ENCODE data around the gene ADAT3.

The ADAT3 gene

GRCh38 chr19:1856698-1857603 lies 48.2 kb upstream of the ADAT3 start:
- H3K4me1 ChIP-seq (ENCODE audit: control insufficient read depth, insufficient read depth, low read depth, low read length) = peaks cover 85% of the 10 kb centered on the region
- peak overlapping the region; percentile 78 for H3K9ac ChIP-seq (ENCODE audit: low read length)
- peak; percentile 85 for DNase-seq
- peak overlapping the region; percentile 29 for H2AK5ac ChIP-seq (ENCODE audit: low read length, severe bottlenecking)
- peaks cover 10% of the 10 kb centered on the region for H3K79me1 ChIP-seq (replicated peaks; ENCODE audit: low read length, poor library complexity, severe bottlenecking)
- no peaks in the 10 kb centered on the region for H3K27me3 ChIP-seq (ENCODE audit: control insufficient read depth in 1 of 2, insufficient read depth in 1 of 2, low read length in 2 of 2)
- H3K27ac ChIP-seq (ENCODE audit: low read length, poor library complexity, severe bottlenecking) = peak overlapping the region; percentile 48
- peak overlapping the region; percentile 22 to 81 for H3K23ac ChIP-seq (ENCODE audit: low read length in 2 of 2)
- peak overlapping the region; percentile 99 for H4K91ac ChIP-seq (ENCODE audit: low read length)
- H3K4me2 ChIP-seq (ENCODE audit: low read length, poor library complexity, severe bottlenecking) = peak overlapping the region; percentile 88
- peak overlapping the region; percentile 93 to 98 for H3K18ac ChIP-seq (ENCODE audit: low read depth in 1 of 2, low read length in 2 of 2)
- H2BK15ac ChIP-seq (ENCODE audit: low read depth, poor library complexity, severe bottlenecking) = peak overlapping the region; percentile 87
- peak overlapping the region; percentile 50 to 69 for H3K4me3 ChIP-seq (ENCODE audit: insufficient read depth in 1 of 2, low read depth in 1 of 2, low read length in 2 of 2)
- H2AFZ ChIP-seq (ENCODE audit: low read depth, low read length) = no peak overlapping the region
- H3K36me3 ChIP-seq (ENCODE audit: control insufficient read depth in 1 of 2, insufficient read depth in 2 of 2, low read depth in 1 of 2, low read length in 2 of 2) = peaks cover 0 to 22% of the 10 kb centered on the region in 2 experiments
- peak overlapping the region in 1 of 2 experiments; percentile 96 for H3K14ac ChIP-seq (ENCODE audit: low read length in 2 of 2)
- H3K9me3 ChIP-seq (ENCODE audit: control insufficient read depth, low read length) = no peaks in the 10 kb centered on the region
- peak overlapping the region; percentile 88 to 92 for H2BK12ac ChIP-seq (ENCODE audit: low read length in 2 of 2)
- H3K4ac ChIP-seq (ENCODE audit: low read depth in 1 of 2, low read length in 2 of 2) = peak overlapping the region; percentile 84 to 98
- WGBS = 8% methylated on average over 52 of the region's 73 CpGs
- H4K8ac ChIP-seq (ENCODE audit: low read length) = peak overlapping the region; percentile 99
- no peak overlapping the region for H2BK5ac ChIP-seq (ENCODE audit: low read depth, low read length, poor library complexity, severe bottlenecking)
- H2BK120ac ChIP-seq (ENCODE audit: low read depth, low read length) = peak overlapping the region; percentile 98

DNA sequence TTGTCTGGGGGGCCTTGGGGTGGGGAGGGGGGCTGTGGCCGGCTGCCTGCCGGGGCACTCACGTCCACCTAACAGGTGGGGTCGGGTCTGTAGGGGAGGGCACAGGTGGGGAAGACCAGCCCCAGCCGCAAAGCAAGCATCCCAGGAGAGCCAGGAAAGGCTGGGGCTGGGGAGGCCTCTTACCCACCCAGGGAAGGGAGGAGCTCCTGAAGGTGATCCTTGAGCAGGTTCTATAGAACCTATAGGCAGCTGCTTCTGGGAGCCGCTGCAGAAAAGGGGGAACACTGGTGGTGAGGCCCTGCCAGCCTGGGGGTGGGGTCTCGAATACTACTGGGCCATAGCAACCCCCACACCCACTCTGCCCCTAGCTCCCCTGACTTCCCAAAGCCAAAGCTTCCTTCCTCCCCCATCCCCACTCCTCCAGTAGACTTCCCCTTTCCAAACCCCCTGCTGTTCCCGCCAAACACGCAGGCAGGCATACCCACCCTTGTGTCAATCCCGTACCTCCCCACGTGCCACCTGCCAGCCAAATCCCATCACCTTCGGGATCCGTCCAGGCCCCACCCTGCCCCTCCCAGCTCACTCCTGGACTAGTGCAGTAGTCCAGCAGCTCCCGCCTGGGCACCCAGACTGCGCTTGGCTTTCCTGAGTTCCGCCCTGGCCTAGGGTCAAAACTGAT lies 47.4 kb upstream of the ADAT3 start:
- H3K79me1 ChIP-seq (replicated peaks; ENCODE audit: low read length, poor library complexity, severe bottlenecking) = peaks cover 5% of the 10 kb centered on the region

DNA sequence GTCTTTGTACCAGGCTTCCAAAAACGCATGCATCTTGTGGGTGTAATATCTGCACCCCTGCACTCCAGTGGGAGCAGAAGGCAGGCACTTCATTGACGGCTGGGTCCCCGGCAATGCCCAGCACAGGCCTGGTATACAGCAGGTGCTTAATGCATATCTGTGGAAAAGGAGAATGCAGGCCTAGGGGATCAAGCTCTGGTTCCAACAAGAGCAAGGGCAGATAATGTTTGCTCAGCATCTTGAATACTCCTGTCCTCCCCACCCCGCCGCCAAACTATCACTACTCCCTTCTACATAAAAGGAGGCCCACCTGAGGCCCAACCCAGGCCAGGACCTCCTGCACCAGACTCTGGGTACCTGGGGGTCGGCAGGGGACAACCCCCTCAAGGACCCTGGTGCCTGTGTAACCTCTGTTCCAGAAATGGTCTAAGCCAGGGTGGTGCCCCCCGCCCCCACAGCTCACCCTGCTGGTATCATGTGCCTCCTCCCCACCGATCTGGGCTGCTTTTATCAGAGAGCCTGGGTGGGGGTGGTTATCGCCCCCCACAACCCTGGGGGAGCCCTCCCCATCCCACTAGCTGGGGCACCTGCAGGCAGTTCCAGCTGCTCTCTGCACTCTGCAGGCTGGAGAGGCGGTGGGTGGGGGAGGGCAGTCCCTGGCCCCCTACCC lies 46.7 kb upstream of the ADAT3 start:
- 85% methylated on average over 9 of the region's 10 CpGs for WGBS
- Histone ChIP-seq H3K27me3 (ENCODE audit: control insufficient read depth in 1 of 2, insufficient read depth in 1 of 2, low read length in 2 of 2) (no peaks in the 10 kb centered on the region), H2AFZ (ENCODE audit: low read depth, low read length) (no peak overlapping the region), H3K14ac (ENCODE audit: low read length in 2 of 2) (no peak overlapping the region), H4K91ac (ENCODE audit: low read length) (no peak overlapping the region), H2AK5ac (ENCODE audit: low read length, severe bottlenecking) (no peak overlapping the region), H3K4me3 (ENCODE audit: insufficient read depth in 1 of 2, low read depth in 1 of 2, low read length in 2 of 2) (no peak overlapping the region), H3K4me1 (ENCODE audit: control insufficient read depth, insufficient read depth, low read depth, low read length) (peaks cover 80% of the 10 kb centered on the region), H3K79me1 (replicated peaks; ENCODE audit: low read length, poor library complexity, severe bottlenecking) (peaks cover 2% of the 10 kb centered on the region), H3K27ac (ENCODE audit: low read length, poor library complexity, severe bottlenecking) (no peak overlapping the region), H3K23ac (ENCODE audit: low read length in 2 of 2) (peak overlapping the region in 1 of 2 experiments; percentile 77), H3K9ac (ENCODE audit: low read length) (no peak overlapping the region), H3K4me2 (ENCODE audit: low read length, poor library complexity, severe bottlenecking) (no peak overlapping the region), H2BK15ac (ENCODE audit: low read depth, poor library complexity, severe bottlenecking) (peak overlapping the region; percentile 44), H2BK12ac (ENCODE audit: low read length in 2 of 2) (peak overlapping the region in 1 of 2 experiments; percentile 61), H2BK120ac (ENCODE audit: low read depth, low read length) (no peak overlapping the region), H3K4ac (ENCODE audit: low read depth in 1 of 2, low read length in 2 of 2) (no peak overlapping the region), H2BK5ac (ENCODE audit: low read depth, low read length, poor library complexity, severe bottlenecking) (no peak overlapping the region), H4K8ac (ENCODE audit: low read length) (no peak overlapping the region), H3K9me3 (ENCODE audit: control insufficient read depth, low read length) (no peaks in the 10 kb centered on the region), H3K36me3 (ENCODE audit: control insufficient read depth in 1 of 2, insufficient read depth in 2 of 2, low read depth in 1 of 2, low read length in 2 of 2) (peaks cover 0 to 17% of the 10 kb centered on the region in 2 experiments), H3K18ac (ENCODE audit: low read depth in 1 of 2, low read length in 2 of 2) (peak overlapping the region in 1 of 2 experiments; percentile 63)
- no peak for DNase-seq

More for the DNA sequence above, 47.4 kb upstream of the ADAT3 start:
- Histone ChIP-seq H3K14ac (ENCODE audit: low read length in 2 of 2) (peak overlapping the region in 1 of 2 experiments; percentile 14), H3K23ac (ENCODE audit: low read length in 2 of 2) (no peak overlapping the region), H3K4me3 (ENCODE audit: insufficient read depth in 1 of 2, low read depth in 1 of 2, low read length in 2 of 2) (no peak overlapping the region), H3K27ac (ENCODE audit: low read length, poor library complexity, severe bottlenecking) (peak overlapping the region; percentile 48), H3K4me2 (ENCODE audit: low read length, poor library complexity, severe bottlenecking) (peak overlapping the region; percentile 88), H3K4ac (ENCODE audit: low read depth in 1 of 2, low read length in 2 of 2) (peak overlapping the region; percentile 84 to 92), H2BK120ac (ENCODE audit: low read depth, low read length) (peak overlapping the region; percentile 98), H3K4me1 (ENCODE audit: control insufficient read depth, insufficient read depth, low read depth, low read length) (peaks cover 83% of the 10 kb centered on the region), H3K18ac (ENCODE audit: low read depth in 1 of 2, low read length in 2 of 2) (peak overlapping the region; percentile 90 to 93), H4K8ac (ENCODE audit: low read length) (peak overlapping the region; percentile 66), H2AK5ac (ENCODE audit: low read length, severe bottlenecking) (peak overlapping the region; percentile 50), H3K9ac (ENCODE audit: low read length) (peak overlapping the region; percentile 68), H2AFZ (ENCODE audit: low read depth, low read length) (no peak overlapping the region), H2BK5ac (ENCODE audit: low read depth, low read length, poor library complexity, severe bottlenecking) (no peak overlapping the region), H2BK12ac (ENCODE audit: low read length in 2 of 2) (peak overlapping the region in 1 of 2 experiments; percentile 59), H3K9me3 (ENCODE audit: control insufficient read depth, low read length) (no peaks in the 10 kb centered on the region), H4K91ac (ENCODE audit: low read length) (peak overlapping the region; percentile 70), H3K27me3 (ENCODE audit: control insufficient read depth in 1 of 2, insufficient read depth in 1 of 2, low read length in 2 of 2) (no peaks in the 10 kb centered on the region), H2BK15ac (ENCODE audit: low read depth, poor library complexity, severe bottlenecking) (peak overlapping the region; percentile 71), H3K36me3 (ENCODE audit: control insufficient read depth in 1 of 2, insufficient read depth in 2 of 2, low read depth in 1 of 2, low read length in 2 of 2) (peaks cover 0 to 17% of the 10 kb centered on the region in 2 experiments)
- no peak for DNase-seq
- 60% methylated on average over 16 of the region's 16 CpGs for WGBS

All from mesenchymal stem cell (in vitro differentiated cells and primary cell).